HG03175 (cell line): ENCODE data around the gene AMPD2.

Experiments
- ATAC-seq: cut with Tn5 transposase; IDR thresholded peaks from one replicate; pipeline ENCODE4 v1.9.1; 2021; ENCODE audit warnings: mild to moderate bottlenecking, moderate library complexity; ENCODE audit not compliant: unreplicated experiment

Gene AMPD2

DNA sequence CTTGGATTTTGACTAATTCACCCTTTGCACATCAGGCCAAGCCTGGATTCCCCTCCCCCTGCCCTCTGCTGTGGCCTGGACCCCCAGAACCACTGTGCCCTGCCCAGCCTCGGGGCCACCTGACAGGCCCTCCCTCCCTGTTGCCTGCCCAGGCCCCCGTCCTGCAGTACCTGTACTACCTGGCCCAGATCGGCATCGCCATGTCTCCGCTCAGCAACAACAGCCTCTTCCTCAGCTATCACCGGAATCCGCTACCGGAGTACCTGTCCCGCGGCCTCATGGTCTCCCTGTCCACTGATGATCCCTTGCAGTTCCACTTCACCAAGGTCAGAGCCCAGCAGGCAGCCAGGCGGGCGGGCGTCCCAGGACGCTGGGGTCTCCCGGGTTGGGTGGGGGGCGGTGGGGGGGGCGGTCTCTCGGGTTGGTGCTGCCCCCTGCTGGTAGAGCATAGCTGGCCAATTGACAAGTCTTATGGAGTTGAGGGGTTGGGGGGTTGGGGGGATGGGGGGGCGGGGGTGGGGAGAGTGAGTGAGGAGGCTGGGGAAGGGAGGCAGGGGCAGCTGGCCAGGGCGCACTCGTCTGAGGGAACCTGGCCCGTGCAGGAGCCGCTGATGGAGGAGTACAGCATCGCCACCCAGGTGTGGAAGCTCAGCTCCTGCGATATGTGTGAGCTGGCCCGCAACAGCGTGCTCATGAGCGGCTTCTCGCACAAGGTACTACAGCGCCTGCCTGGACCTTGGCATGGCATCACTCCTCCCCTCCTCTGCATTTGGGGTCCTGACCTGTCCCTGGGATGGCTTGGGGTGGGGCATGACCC lies 10.7 kb downstream of the AMPD2 start:
- no peak for ATAC-seq

DNA sequence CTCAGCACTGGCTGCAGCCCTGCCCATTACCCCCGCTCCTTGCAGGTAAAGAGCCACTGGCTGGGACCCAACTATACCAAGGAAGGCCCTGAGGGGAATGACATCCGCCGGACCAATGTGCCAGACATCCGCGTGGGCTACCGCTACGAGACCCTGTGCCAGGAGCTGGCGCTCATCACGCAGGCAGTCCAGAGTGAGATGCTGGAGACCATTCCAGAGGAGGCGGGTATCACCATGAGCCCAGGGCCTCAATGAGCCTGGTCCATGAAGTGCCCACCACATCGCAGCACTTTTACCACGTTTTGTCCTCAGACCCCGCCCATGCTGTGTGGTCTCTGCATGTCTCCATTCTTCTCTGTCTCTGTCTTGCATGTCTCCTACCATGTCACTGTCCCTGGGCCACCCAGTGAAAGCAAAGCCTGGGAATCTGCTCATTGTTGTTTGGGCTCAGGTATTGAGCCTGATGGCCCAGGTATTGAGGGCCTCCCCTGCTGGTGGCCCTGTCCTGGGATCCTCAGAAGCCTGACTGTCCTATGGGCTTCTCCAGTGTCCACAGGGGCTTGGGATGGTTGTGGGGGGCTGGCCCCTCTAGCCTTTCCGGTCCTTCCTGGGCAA lies 11.4 kb downstream of the AMPD2 start:
- ATAC-seq = no peak

DNA sequence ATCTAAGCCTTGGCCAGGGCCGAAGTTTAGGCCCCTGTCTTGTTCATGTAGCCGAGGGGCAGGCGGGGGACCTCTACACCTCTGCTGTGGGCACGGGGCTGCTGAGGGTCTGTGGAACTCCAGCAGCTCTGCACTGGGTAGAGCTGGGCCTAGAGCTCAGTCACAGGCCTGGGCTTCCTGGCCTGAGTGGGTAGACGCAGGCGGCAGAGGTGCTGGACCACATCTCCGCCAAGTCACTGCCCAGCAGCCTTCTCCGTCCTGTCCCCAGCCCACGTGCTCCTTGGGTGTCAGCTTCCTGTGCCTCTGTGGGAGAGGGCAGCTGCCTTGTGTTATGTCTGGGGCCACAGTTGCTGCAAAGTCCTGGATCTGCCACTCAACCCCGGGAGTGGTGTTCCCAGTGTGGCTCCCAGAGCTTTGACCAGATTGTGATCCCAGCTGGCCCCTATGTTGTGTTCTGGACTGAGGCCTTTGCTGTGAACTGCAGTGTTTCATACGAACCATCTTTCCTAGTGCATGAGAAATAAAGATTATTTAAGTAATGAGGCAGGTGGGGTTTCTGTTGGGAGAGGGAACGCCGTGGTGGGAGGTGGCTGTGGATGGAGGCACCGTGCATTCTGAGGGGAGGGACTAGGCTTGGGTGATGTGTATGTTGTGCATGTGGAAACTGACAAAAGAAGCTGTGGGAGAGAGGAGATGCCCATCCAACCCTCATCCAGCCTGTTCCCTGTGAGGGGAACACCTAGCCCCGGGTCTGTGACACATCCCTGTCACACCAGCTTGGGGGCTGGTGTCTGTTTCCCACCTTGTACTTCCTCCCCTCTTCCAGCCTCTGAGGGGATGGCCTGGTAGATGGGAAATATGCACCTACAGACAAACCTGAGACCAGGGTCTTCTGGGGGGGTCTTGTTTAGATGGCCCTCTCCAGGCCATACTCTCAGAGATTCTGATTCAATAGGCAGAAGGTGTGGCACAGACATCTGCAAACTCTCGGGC lies 12.2 kb downstream of the AMPD2 start:
- no peak for ATAC-seq

DNA sequence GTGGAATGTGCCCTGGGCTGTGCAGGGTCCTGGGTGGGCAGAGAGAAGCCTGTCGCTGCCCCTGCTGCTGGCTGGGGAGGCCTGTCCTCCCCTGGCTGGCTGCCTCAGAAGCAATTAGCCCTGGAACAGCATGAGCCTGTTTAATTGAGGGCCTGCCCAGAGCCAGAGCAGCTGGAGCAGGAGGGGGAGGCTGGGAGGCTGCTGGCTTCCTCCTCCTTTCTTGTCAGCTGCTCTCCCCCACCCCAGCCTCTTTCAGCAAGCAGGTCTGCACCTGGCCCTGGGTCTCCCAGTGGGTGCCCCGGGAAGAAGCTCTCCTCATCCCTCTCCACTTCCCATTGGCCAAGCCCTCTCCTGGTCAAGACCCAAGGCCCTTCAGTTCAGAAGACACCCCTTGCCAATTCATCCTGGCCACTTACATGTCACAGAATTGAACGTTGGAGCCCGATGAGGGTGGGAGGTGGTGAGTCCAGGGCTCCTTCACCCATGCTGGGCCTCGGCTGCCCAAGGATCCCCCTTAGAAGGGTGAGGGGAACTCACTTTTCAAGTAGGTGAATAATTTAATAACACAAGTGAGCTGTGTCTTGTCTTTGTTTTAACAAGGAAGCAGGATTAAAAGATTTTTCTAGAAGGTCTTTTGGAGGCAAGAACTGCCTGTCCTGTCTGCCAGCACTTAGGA lies 13.2 kb downstream of the AMPD2 start:
- no peak for ATAC-seq

DNA sequence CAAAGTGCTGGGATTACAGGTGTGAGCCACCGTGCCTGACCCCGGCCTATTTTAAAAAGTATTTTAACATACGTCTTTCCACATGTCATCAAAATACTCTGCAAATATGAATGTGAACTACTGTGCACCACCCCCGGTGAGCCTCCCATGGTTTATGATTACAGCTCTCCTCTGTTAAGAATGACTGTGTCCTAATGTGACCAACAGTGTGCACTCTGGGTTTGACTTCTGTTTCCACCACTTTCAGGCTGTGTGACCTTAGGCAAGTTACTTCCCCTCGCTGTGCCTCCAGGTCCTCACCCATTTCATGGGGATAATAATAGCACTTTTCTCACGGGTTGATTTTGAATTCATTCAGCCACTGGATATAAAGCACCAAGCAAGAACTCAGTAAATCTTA lies 14.7 kb downstream of the AMPD2 start:
- no peak for ATAC-seq

DNA sequence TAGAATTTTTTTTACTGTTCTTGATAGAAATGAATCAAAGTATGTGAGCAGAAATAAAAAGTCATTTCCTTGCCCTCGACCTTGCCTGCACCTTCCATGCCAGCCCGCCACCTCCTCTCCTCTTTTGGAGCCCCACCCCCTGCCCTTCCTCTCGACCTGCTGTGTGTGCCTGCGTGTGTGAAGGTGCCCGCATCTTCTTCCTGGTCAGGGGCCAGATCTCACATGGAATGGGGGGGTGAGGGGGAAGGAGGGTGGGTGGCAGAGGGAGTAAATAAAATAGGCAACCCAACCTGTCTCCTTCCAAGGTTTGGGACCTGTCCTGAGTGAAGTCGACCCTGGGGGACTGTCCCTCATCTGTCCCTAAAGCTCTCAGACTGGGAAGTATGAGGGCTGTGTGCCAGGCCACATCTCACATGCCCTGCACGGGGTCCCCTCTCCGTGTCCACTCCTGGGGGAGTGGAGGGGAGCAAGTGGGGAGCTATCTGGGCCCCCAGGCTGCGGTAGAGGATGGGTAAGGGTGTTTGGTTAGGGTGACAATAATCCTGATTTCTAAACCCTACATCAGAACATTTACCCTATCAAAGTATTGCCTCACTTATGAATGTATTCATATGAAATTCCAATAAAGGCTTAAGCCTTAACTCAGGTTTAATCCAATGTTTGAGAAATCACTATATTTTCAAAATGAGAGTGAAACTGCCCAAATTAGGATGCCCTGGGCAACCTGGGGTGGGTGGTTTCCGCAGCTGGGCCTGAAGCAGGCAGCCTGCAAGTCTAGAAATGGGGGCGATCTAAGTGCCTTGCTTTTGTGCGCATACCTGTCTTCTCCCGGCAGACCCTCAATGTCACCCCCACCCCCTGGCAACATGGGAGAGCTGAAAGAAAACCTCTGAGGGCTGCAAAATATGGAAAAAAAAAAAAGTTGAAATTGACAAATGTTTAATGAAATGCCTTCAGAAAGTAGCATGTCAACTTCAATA lies 15.4 kb downstream of the AMPD2 start:
- no peak for ATAC-seq

DNA sequence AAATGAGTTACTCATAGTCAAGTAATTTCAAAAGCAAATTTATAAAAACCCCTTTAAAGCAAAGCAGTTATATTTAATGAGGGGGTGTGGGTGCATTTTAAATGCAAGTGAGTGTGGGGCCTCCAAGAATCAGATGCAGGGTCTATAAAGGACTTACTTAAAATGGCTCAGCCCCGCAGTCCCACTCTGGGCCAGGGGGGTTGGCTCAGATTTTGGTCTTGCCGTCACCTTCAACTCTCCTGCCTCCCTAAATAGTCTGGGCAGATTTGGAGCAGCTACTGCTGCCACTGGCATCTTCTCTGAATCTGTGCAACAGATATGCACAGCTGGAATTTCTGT lies 16.2 kb downstream of the AMPD2 start:
- ATAC-seq = no peak

DNA sequence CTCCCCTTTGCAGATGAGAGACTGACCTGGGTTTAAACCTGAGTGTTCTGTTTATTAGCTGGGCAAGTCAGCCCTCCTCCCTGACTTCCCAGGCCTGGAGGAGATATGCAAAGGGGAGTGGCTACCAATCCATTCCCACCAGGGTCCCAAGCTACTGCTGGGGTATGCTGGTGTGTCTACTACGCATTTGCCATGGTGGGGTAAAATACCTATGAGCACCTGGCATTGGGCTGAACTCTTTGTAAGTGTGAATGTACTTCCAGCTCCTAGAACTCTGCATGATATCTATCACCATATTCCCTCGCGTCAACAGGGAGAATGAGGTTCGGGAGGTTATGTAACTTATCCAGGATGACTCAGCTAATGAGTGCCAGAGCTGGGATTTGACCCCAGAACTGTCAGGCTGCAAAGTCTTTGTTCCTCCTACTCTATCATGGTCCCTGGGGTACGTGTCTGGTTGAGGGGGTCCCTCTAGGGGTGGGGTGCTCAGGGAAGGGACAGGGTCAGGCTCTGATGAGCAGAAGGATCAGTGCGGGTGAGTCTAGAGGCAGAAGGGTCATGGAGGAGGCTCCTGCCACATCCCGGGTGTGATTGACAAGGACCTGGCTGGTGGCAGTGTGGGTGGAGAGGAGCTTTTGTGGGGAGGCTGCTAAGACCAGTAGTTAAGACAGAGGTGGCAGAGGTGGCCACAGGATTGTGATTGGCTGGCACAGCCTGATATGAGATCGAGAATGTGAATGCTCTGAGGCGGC lies 16.7 kb downstream of the AMPD2 start:
- no peak for ATAC-seq

DNA sequence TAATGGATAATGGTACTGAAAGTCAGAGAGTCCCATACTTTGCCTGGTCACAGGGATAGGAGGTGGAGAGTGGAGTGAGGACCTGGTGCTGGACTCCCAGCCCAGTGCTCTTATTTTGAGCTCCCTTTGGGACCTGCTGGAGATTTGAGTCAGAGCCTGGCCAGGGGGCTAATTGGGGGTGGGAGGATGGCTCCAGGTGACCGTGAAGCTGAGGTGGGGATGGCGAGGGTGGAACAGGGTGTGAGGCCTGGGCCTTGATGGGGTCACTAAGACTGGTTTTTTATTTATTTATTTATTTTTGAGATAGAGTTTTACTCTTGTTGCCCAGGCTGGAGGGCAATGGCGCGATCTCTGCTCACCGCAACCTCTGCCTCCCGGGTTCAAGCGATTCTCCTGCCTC lies 17.8 kb downstream of the AMPD2 start:
- no peak for ATAC-seq

DNA sequence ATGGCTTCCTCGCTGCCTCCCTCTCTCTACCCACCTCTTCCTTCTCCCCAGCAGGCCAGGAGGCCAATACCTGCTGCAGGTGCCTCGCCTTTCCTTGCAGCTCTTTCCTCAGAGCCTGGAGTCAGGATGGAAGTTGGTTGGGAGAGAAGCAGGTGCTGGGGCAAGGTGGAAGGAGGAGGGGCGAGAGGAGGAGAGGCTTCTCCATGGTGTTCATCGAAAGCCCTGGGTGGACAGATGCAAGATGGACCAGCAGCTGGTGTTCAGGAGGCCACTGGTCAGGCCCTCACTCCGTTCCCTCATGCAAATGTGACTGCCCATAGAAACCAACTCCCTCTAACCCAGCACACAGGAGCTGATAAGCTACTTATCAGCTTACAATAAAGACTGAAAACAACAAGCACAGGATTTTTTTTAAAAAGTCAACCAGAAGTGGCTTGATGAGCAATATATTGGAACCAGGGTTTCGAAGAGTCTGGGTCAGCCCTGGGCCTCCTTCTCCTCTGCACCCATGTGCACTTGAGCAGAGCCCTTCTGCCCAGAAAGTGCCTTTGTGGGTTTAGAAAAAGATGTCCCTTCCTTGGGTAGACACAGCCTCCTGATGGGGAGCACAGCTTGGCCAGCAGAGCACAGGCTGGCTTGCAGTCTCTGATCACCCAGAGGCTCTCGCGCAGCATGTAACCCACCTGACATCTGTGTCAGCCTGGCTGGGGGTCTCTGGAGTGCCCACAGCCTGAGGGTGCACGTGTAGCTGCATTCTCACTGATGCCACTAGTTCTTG lies 19.6 kb downstream of the AMPD2 start:
- ATAC-seq = no peak

DNA sequence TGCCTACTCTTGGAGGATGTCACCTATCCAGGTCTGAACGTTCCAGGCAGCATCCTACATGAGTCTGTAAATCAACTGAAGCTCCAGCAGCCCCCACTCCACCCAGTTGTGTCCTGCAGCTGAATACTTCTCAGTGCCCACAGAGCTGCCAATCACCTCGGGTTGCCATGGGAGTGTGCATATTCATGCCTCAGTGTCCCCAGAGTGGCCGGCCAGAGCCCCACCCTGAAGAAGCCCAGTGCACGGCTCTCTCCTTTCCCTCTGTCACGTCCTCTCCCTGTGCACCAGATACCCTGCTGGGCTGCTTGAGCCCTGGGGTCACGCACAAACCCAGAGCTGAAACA lies 20.2 kb downstream of the AMPD2 start:
- no peak for ATAC-seq

DNA sequence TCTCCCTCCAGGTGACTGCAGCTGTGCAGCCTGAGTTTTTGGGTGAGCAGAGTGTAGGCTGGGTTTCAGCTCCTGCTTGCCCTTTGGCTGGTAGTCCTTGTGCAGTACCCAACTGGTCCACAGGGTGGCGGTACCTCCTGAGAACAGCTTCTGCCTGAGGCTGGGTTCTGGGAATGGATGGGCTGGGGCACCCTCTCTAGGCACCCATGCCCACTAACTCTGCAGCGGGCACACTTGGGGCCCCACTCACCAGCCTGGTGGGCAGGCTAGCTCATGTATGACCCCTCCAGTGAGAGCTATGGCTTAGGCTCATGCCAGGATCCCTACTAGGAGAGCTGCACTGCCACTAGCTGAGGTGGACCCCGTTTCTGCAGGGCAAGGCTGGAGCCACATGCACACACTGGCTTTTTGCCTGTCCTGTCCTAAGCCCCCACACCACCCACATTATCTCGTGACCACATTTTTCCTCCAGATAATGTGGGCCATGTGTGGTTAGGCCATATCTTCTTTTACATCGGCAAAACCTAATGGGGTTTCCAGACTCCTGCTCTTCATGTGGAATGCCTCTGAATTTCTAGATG lies 20.7 kb downstream of the AMPD2 start:
- peak; percentile 58 for ATAC-seq

DNA sequence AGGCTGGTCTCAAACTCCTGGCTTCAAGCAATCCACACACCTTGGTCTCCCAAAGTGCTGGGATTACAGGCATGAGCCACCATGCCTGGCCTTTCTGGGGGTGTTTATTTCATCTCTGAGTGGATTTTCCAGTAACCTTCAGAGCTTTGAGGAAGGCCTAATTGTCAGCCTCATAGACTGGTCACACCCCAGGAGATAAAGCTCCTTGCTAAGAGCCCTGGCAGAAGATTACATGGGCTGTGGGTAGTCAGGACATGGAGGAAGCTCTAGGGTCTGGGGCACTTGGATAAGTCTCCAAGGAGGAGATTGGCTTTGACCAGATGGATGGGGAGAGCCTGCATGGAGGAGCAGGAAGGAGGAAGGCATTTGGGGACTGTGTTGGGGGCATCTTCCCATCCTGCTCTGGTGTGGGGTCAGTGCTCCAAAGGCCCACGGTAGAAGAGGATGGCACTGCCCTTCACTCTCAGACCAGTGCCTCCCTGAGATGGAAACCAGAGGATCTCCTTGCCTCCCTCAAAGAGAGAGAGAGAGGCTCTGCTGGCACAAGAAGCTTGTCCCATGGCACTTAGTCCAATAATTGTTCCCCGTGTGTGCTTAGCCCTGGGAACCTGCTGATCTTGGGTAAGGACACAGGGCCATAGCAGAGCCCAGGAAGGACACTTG lies 21.6 kb downstream of the AMPD2 start:
- ATAC-seq = no peak

DNA sequence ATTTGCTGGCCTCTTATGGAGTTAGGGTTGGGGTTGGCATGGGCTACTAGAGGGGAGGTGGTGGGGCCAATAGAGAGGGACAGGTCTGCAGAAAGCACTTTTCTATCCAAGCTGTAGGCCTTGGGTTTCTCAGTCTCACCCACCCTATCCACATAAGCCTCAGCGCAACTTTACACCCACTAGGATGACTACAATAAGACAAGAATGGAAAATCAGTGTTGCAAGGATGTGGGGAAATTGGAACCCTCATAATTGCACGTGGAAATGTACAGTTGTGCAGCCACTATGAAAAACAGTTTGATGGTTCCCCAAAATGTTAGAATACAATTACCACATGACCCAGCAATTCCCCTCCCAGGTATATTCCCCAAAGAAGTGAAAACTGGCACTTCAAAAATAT lies 22.2 kb downstream of the AMPD2 start:
- no peak for ATAC-seq

DNA sequence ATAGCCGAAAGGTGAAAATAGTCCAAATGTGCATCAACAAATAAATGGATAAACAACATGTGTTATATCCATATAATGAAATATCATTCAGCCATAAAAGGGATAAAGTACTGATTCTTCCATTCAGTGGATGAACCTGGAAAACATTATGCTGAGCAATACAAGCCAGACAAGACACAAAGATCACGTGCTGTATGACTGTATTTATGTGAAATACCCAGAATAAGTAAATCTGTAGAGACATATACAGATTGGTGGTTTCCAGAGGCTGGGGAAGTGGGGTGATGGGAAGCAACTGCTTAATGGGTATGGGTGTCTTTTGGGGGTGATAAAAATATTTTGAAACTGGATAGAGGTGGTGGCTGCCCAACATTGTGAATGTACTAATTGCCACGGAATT lies 23.0 kb downstream of the AMPD2 start:
- ATAC-seq = no peak

DNA sequence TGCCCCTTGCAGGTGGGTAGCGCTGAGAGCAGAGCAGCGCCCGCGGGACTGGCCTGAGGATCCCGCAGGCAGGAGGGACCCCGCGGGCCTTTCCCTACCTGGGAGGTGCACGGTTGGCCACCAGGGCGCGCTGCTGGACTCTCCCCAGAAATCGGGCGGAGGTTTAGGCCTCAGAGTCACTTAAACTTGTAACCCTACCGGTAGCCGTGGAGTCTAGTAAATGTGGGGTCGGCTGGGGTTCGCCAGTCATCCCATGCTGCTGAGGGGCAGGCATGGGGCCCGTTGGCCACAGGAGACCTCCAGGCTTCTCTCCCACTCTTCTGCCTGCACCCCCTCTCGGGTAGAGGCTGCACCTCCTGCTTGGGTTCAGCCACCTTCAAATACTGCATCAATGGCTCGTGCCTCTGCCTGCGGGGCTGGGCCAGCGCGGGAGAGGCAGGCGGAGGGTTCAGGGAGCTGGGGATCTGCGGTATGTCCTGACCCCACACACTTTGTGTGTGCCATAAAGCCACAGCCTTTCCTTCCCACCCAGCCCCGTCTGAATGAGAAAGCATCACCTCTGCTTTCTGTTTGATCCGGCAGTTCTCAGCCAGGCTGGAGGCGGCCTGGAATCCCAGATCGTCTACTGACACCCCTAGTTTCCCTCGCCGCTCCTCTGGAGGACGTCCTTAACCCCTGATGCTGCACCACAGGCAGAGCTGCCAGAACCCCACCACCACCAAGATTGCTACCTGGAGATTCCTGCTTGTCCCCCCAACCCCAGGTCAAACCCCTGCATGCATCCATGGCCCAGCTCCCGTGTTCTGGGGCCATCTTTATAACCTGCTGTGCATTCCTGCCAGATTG lies 24.0 kb downstream of the AMPD2 start:
- peak; percentile 94 for ATAC-seq

DNA sequence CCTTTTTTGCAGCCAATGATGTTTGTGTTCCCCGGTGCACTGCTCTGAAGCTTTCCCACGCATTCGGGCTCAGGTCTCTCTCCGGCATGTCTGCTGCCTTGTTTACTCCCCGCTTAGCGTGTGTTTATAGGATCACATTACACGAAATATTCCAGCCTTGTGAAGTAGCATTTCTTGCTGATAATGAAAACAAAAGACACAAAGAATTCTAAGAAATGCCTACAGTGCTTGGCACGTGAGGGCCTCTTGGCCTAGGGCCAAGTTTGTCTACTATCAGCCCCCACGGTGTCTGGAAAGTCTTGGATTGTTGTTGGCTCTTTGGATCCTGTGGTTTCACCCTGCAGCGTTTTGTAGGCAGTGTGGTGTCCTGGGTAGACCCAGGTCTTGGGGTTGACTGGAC lies 25.0 kb downstream of the AMPD2 start:
- no peak for ATAC-seq
